ENCODE results near the gene PTPRZ1.

The PTPRZ1 gene

DNA sequence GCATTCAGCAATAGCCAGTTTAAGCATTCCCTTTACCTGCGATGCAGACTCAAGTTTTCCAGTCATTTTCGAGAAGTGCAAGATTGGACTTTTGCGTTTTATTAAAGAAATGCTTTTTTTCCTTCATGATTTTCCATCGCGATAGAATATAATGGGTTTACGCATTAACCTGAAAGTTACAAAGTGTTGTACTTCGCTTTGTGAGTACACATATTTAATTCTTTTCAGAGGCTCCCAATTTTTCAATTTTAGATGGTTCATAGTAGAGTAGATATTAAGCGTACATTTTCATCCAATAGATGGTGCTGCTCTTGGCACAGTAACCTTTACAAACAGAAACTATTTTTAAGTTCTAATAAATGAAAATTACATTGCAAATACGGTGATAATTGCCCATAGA, 1.3 kb downstream of the PTPRZ1 start:
- no peak overlapping the region for H3K4me3 ChIP-seq (replicated peaks in 1 of 2; ENCODE audit: low read depth in 2 of 2, low read length in 2 of 2)
- TF ChIP-seq, protein P1, sequence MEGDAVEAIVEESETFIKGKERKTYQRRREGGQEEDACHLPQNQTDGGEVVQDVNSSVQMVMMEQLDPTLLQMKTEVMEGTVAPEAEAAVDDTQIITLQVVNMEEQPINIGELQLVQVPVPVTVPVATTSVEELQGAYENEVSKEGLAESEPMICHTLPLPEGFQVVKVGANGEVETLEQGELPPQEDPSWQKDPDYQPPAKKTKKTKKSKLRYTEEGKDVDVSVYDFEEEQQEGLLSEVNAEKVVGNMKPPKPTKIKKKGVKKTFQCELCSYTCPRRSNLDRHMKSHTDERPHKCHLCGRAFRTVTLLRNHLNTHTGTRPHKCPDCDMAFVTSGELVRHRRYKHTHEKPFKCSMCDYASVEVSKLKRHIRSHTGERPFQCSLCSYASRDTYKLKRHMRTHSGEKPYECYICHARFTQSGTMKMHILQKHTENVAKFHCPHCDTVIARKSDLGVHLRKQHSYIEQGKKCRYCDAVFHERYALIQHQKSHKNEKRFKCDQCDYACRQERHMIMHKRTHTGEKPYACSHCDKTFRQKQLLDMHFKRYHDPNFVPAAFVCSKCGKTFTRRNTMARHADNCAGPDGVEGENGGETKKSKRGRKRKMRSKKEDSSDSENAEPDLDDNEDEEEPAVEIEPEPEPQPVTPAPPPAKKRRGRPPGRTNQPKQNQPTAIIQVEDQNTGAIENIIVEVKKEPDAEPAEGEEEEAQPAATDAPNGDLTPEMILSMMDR (IDR thresholded peaks at IDR 0.05; ENCODE audit: low read depth, low read length): no peak
- DNase-seq (ENCODE audit: low read depth in 2 of 2): peak in 1 of 2 donors; percentile 7

DNA sequence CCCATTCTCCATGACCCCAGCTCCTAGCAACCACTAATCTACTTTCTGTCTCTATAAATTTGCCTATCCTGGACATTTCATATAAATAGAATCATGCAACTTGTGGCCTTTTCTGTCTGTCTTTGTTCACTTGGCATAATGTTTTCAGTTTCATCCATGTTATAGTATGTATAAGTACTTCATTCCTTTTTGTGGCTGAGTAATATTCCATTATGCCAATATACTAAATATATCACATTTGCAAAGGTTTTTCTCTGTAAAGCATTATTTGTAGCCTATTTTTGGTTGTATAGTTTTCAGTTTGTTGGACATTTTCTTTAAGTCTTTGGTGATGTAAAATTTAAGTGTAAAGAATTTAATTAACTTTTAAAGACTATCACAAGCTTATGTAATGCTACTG, 2.2 kb downstream of the PTPRZ1 start:
- DNase-seq (ENCODE audit: low read depth in 2 of 2): no peak
- TF ChIP-seq, protein P1 (IDR thresholded peaks at IDR 0.05; ENCODE audit: low read depth, low read length): no peak
- no peak overlapping the region for H3K4me3 ChIP-seq (replicated peaks in 1 of 2; ENCODE audit: low read depth in 2 of 2, low read length in 2 of 2)

DNA sequence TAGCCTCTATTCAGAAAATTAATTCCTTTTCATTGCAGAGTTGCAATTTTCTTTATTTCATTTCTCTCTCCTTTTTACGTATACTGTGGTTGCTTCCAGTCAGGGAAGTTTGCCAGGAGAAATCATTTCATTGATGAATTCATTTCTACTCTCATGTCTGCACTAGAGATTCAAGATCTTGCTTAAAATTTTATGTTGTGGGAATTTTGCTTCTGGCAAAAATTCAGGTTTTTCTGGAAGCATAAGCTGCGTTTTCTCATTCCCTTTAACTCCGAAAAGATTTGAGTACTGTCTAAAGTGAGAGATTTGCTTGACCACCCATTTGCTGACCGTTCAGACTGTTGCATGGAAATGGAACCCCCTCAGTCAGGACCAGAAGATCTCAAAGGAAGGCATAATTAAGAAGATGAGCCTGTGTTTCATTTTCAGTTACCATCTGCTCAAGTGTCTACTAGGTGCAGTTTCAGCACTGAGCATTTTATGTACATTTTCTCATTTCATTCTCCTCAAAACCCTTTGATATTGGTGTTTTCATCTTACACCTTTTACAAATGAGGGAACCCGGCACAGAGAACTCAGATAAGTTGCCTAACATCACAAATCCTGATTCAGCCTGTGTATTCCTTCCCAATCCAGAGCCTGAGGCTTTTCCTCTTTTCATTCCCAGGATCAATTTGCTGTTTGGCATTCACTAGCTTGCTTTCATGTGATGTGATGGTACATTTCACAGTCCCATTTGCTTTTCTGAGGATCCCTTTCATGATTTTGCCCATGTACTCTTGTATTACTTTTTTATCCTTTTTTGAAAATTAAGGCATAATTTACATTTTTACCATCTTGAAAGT, 3.9 kb downstream of the PTPRZ1 start:
- TF ChIP-seq, protein P1 (IDR thresholded peaks at IDR 0.05; ENCODE audit: low read depth, low read length): no peak
- no peak overlapping the region for H3K4me3 ChIP-seq (replicated peaks in 1 of 2; ENCODE audit: low read depth in 2 of 2, low read length in 2 of 2)
- no peak for DNase-seq (ENCODE audit: low read depth in 2 of 2)

DNA sequence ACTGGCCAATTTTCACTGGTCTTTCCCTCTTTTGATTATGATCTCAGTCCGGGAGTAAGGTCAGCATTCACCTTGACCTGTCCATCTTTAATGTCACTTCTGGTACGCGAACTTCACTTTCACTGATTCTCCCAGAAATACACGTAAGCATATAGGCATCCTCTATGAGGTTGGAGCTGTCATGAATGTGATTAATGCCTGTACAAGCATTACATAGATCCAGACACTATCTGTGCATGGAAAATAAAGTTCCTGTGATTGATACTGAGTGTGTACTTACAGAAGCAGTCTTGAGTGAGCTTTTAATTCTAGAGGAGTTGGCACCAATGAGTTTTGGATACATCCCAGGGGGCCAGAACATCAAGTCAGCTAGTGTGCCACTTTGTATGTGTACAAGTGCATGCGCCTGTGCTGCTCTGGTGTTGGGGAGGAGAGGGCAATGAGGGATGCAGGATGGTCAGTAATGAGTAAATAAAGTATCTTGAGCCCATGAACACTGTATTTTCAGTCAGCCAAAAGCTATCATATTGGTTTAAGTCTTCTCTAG, 6.0 kb downstream of the PTPRZ1 start:
- TF ChIP-seq, protein P1 (IDR thresholded peaks at IDR 0.05; ENCODE audit: low read depth, low read length): no peak
- no peak for DNase-seq (ENCODE audit: low read depth in 2 of 2)
- H3K4me3 ChIP-seq (replicated peaks in 1 of 2; ENCODE audit: low read depth in 2 of 2, low read length in 2 of 2): no peak overlapping the region

DNA sequence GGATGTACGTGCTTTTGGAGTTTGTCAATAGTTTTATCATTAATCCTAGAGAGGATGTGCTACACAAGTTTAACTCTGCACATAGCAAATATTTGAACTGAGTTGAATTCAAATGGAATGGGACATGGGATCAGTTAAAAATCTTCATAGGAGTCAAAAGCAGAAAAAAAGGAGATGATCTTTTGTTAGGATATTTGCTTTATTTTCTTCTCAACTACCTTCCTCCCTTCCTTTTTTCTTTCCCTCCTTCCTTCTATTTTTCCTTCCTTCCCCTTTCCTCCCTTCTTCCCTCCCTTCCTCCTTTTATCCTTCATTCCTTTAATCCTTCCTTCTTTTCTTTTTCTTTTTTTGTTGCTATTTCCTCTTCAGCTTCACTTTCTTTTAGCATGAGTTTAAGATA, 6.6 kb downstream of the PTPRZ1 start:
- no peak overlapping the region for H3K4me3 ChIP-seq (replicated peaks in 1 of 2; ENCODE audit: low read depth in 2 of 2, low read length in 2 of 2)
- DNase-seq (ENCODE audit: low read depth in 2 of 2): no peak
- TF ChIP-seq, protein P1 (IDR thresholded peaks at IDR 0.05; ENCODE audit: low read depth, low read length): no peak

DNA sequence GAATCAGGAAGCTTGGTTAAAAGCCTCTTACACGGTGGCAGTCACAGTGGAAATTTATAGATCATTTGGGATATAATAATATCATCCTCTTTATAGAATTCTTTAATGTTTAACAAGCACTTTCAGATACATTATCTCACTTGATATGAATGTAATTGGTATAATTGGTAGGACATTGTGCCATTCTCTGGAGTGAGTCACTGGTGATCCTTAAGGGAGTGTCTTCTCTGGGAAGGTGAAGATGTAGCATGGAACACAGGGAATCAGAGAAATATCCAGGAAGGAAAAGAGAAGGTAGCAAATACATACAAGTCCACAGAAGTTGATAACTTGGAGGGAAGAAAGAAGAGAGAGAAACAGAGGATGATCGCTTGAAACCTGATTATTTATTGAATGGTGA, 9.8 kb downstream of the PTPRZ1 start:
- no peak for DNase-seq (ENCODE audit: low read depth in 2 of 2)
- no peak overlapping the region for H3K4me3 ChIP-seq (replicated peaks in 1 of 2; ENCODE audit: low read depth in 2 of 2, low read length in 2 of 2)
- TF ChIP-seq, protein P1 (IDR thresholded peaks at IDR 0.05; ENCODE audit: low read depth, low read length): no peak
